ENCODE measurements around the gene NIPAL4. TPM values are rescaled to one million over a fixed set of nuclear protein-coding genes. Genes with fewer than 3 reads are reported as not detected.
A peak's percentile ranks its signal among the peaks of the same experiment; 100 is the strongest.

The NIPAL4 gene
- total RNA-seq, 1 donor, result 0.36 TPM

DNA sequence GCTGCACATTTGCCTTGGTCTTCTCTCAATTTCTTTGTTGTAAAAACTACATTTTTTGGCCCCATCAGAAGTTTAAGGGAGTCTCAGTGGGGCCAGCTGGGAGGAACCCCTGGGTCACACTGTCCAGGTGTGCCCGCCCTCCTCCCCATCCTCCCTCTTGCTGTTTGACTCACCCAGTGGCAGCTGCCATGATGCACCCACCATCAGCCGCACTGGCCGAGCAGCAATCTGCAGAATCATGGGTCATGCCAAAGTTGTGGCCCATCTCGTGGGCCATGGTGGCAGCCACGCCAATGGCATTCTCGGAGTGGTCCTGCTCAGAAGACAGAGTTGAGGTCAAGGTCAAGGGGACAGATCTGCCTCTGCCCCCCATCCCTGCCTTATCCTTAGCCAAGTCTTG, 45.5 kb downstream of the NIPAL4 start:
- Histone ChIP-seq H3K4me3 (ENCODE audit: insufficient read depth, low read length) (no peak overlapping the region), H3K36me3 (ENCODE audit: insufficient read depth, low read length) (peaks cover 31% of the 10 kb centered on the region), H2AFZ (ENCODE audit: low read length) (no peak overlapping the region), H3K79me2 (ENCODE audit: insufficient read depth, low read length) (no peaks in the 10 kb centered on the region), H4K20me1 (ENCODE audit: insufficient read depth, low read length) (no peaks in the 10 kb centered on the region), H3K9me3 (ENCODE audit: low read depth, low read length) (no peaks in the 10 kb centered on the region), H3K4me1 (ENCODE audit: insufficient read depth, low read length) (no peaks in the 10 kb centered on the region), H3K27me3 (ENCODE audit: insufficient read depth, low read length) (no peaks in the 10 kb centered on the region), H3K4me2 (ENCODE audit: insufficient read depth, low read length) (no peak overlapping the region), H3K27ac (ENCODE audit: low read depth, low read length) (no peak overlapping the region)
- no peak for DNase-seq (ENCODE audit: insufficient read length, low spot score, missing footprints)
- TF ChIP-seq, protein P1, sequence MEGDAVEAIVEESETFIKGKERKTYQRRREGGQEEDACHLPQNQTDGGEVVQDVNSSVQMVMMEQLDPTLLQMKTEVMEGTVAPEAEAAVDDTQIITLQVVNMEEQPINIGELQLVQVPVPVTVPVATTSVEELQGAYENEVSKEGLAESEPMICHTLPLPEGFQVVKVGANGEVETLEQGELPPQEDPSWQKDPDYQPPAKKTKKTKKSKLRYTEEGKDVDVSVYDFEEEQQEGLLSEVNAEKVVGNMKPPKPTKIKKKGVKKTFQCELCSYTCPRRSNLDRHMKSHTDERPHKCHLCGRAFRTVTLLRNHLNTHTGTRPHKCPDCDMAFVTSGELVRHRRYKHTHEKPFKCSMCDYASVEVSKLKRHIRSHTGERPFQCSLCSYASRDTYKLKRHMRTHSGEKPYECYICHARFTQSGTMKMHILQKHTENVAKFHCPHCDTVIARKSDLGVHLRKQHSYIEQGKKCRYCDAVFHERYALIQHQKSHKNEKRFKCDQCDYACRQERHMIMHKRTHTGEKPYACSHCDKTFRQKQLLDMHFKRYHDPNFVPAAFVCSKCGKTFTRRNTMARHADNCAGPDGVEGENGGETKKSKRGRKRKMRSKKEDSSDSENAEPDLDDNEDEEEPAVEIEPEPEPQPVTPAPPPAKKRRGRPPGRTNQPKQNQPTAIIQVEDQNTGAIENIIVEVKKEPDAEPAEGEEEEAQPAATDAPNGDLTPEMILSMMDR (IDR thresholded peaks at IDR 0.05; ENCODE audit: extremely low read depth, low read depth, low read length), result no peak

- peaks cover 4% of the 10 kb centered on the region for H3K4me1 ChIP-seq (ENCODE audit: insufficient read depth, low read length)
- TF ChIP-seq, protein P1 (IDR thresholded peaks at IDR 0.05; ENCODE audit: extremely low read depth, low read depth, low read length), result no peak
- no peak overlapping the region for H3K4me3 ChIP-seq (ENCODE audit: insufficient read depth, low read length)
- H3K27ac ChIP-seq (ENCODE audit: low read depth, low read length), result no peak overlapping the region
- no peak overlapping the region for H2AFZ ChIP-seq (ENCODE audit: low read length)
- H3K4me2 ChIP-seq (ENCODE audit: insufficient read depth, low read length), result no peak overlapping the region
- peaks cover 28% of the 10 kb centered on the region for H3K36me3 ChIP-seq (ENCODE audit: insufficient read depth, low read length)
- no peak for DNase-seq (ENCODE audit: insufficient read length, low spot score, missing footprints)
- no peaks in the 10 kb centered on the region for H3K27me3 ChIP-seq (ENCODE audit: insufficient read depth, low read length)
- H3K9me3 ChIP-seq (ENCODE audit: low read depth, low read length), result no peaks in the 10 kb centered on the region
- no peaks in the 10 kb centered on the region for H4K20me1 ChIP-seq (ENCODE audit: insufficient read depth, low read length)
- no peaks in the 10 kb centered on the region for H3K79me2 ChIP-seq (ENCODE audit: insufficient read depth, low read length)
Observed at GRCh38 chr5:157506066-157506590, 46.1 kb downstream of the NIPAL4 start.

GRCh38 chr5:157506981-157507780, 47.2 kb downstream of the NIPAL4 start:
- Histone ChIP-seq H4K20me1 (ENCODE audit: insufficient read depth, low read length) (no peaks in the 10 kb centered on the region), H3K36me3 (ENCODE audit: insufficient read depth, low read length) (peaks cover 28% of the 10 kb centered on the region), H3K27ac (ENCODE audit: low read depth, low read length) (no peak overlapping the region), H3K27me3 (ENCODE audit: insufficient read depth, low read length) (no peaks in the 10 kb centered on the region), H3K4me3 (ENCODE audit: insufficient read depth, low read length) (no peak overlapping the region), H2AFZ (ENCODE audit: low read length) (no peak overlapping the region), H3K4me2 (ENCODE audit: insufficient read depth, low read length) (no peak overlapping the region), H3K79me2 (ENCODE audit: insufficient read depth, low read length) (no peaks in the 10 kb centered on the region), H3K9me3 (ENCODE audit: low read depth, low read length) (no peaks in the 10 kb centered on the region), H3K4me1 (ENCODE audit: insufficient read depth, low read length) (peaks cover 13% of the 10 kb centered on the region)
- DNase-seq (ENCODE audit: insufficient read length, low spot score, missing footprints), result peak; percentile 77
- TF ChIP-seq, protein P1 (IDR thresholded peaks at IDR 0.05; ENCODE audit: extremely low read depth, low read depth, low read length), result no peak

- no peak overlapping the region for H3K4me3 ChIP-seq (ENCODE audit: insufficient read depth, low read length)
- H3K9me3 ChIP-seq (ENCODE audit: low read depth, low read length), result no peaks in the 10 kb centered on the region
- peaks cover 32% of the 10 kb centered on the region for H3K36me3 ChIP-seq (ENCODE audit: insufficient read depth, low read length)
- TF ChIP-seq, protein P1 (IDR thresholded peaks at IDR 0.05; ENCODE audit: extremely low read depth, low read depth, low read length), result no peak
- H3K27ac ChIP-seq (ENCODE audit: low read depth, low read length), result no peak overlapping the region
- DNase-seq (ENCODE audit: insufficient read length, low spot score, missing footprints), result no peak
- no peaks in the 10 kb centered on the region for H3K79me2 ChIP-seq (ENCODE audit: insufficient read depth, low read length)
- no peak overlapping the region for H2AFZ ChIP-seq (ENCODE audit: low read length)
- H3K27me3 ChIP-seq (ENCODE audit: insufficient read depth, low read length), result no peaks in the 10 kb centered on the region
- H4K20me1 ChIP-seq (ENCODE audit: insufficient read depth, low read length), result no peaks in the 10 kb centered on the region
- peaks cover 19% of the 10 kb centered on the region for H3K4me1 ChIP-seq (ENCODE audit: insufficient read depth, low read length)
- no peak overlapping the region for H3K4me2 ChIP-seq (ENCODE audit: insufficient read depth, low read length)
Observed at GRCh38 chr5:157509093-157509492, 49.1 kb downstream of the NIPAL4 start.
